H1 (cell line): ENCODE measurements around the gene HDLBP. TPM values are rescaled to one million over a fixed set of nuclear protein-coding genes. Genes with fewer than 3 reads are reported as not detected.
A peak's percentile ranks its signal among the peaks of the same experiment; 100 is the strongest.

Experiments used
- CTCF ChIA-PET: fragments of 300-600 bp; sonication (Branson Sonifier 250); formaldehyde crosslinking; loops from one replicate; lab custom pipeline; 2021; ENCODE audit not compliant: partially characterized antibody; lab: Charles Lee
- POLR2A ChIA-PET: fragments of 300-600 bp; sonication (Branson Sonifier 250); formaldehyde crosslinking; loops from one replicate; lab custom pipeline; 2021; ENCODE audit warnings: inconsistent platforms; ENCODE audit not compliant: partially characterized antibody; lab: Charles Lee
- DNase-seq, 2 experiments: peaks; one replicate each; pipeline versions ENCODE4 v3.0.0 to v3.0.0-alpha.2; 2010 to 2022; ENCODE audit warnings: low spot score in 2 of 2, low read depth in 1 of 2, mixed read lengths in 1 of 2
- FAIRE-seq: peaks from 2 replicates; lab custom pipeline; 2011; peaks lifted over from hg19 to GRCh38; lab: Jason Lieb, UNC
- H2AFZ ChIP-seq: 2 replicates; pipeline ENCODE4 v1.8.1; 2012; ENCODE audit warnings: low read length, inconsistent platforms
- H2AK5ac ChIP-seq: 2 replicates; pipeline ENCODE4 v1.6.1; 2013; ENCODE audit warnings: low read depth, low read length
- H2BK120ac ChIP-seq: replicated peaks from 2 replicates; pipeline ENCODE3; 2013; ENCODE audit warnings: low read depth, low read length, inconsistent platforms
- H2BK12ac ChIP-seq: 2 replicates; pipeline ENCODE4 v1.6.1; 2013; ENCODE audit warnings: low read depth, low read length
- H2BK15ac ChIP-seq: 2 replicates; pipeline ENCODE4 v1.6.1; 2013; ENCODE audit warnings: low read length
- H2BK20ac ChIP-seq: 2 replicates; pipeline ENCODE4 v1.6.1; 2013; ENCODE audit warnings: low read length
- H2BK5ac ChIP-seq: 2 replicates; pipeline ENCODE4 v1.6.1; 2013; ENCODE audit warnings: low read depth, low read length
- H3K14ac ChIP-seq: 2 replicates; pipeline ENCODE4 v1.6.1; 2013; ENCODE audit warnings: inconsistent platforms; ENCODE audit not compliant: insufficient read length
- H3K18ac ChIP-seq: 2 replicates; pipeline ENCODE4 v1.6.1; 2013; ENCODE audit warnings: low read length; ENCODE audit errors: extremely low read depth
- H3K23ac ChIP-seq: 2 replicates; pipeline ENCODE4 v1.6.1; 2013; ENCODE audit warnings: inconsistent platforms; ENCODE audit not compliant: insufficient read length
- H3K23me2 ChIP-seq: 2 replicates; pipeline ENCODE4 v1.6.1; 2013; ENCODE audit warnings: low read depth, low read length
- H3K27ac ChIP-seq: 2 replicates; pipeline ENCODE4 v1.6.1; 2011; ENCODE audit warnings: low read depth, low read length, inconsistent platforms
- H3K27me3 ChIP-seq, 4 experiments: replicated peaks in 1 of 4; 1 replicate in 1 of 4; 2 replicates in 3 of 4; pipeline versions ENCODE4 v1.6.1 to v1.8.1; 2011 to 2013; ENCODE audit warnings: low read length in 3 of 4, mild to moderate bottlenecking in 3 of 4, inconsistent platforms in 2 of 4, mixed read lengths in 2 of 4, moderate library complexity in 1 of 4; ENCODE audit not compliant: control insufficient read depth in 3 of 4, insufficient read depth in 3 of 4; ENCODE audit errors: extremely low read depth in 1 of 4
- H3K36me3 ChIP-seq, 4 experiments: 2 replicates each; pipeline versions ENCODE4 v1.6.1 to v1.8.1; 2011 to 2013; ENCODE audit warnings: mild to moderate bottlenecking in 4 of 4, low read length in 3 of 4, moderate library complexity in 2 of 4, control low read depth in 1 of 4, inconsistent platforms in 1 of 4; ENCODE audit not compliant: insufficient read depth in 4 of 4, control insufficient read depth in 2 of 4
- H3K4ac ChIP-seq: replicated peaks from 2 replicates; pipeline ENCODE3; 2013; ENCODE audit warnings: low read length, low read depth, mixed read lengths, inconsistent platforms; ENCODE audit not compliant: insufficient read length
- H3K4me1 ChIP-seq, 4 experiments: replicated peaks in 1 of 4; 1 replicate in 1 of 4; 2 replicates in 3 of 4; pipeline versions ENCODE4 v1.6.1 to v1.8.1; 2011 to 2013; ENCODE audit warnings: low read length in 3 of 4, inconsistent platforms in 2 of 4, mixed read lengths in 1 of 4; ENCODE audit not compliant: insufficient read depth in 4 of 4, control insufficient read depth in 3 of 4
- H3K4me2 ChIP-seq, 2 experiments: 2 replicates each; pipeline versions ENCODE4 v1.6.1 to v1.8.1; 2011 to 2013; ENCODE audit warnings: low read depth in 2 of 2, low read length in 2 of 2, control low read depth in 1 of 2, inconsistent platforms in 1 of 2, mild to moderate bottlenecking in 1 of 2; ENCODE audit not compliant: insufficient read depth in 1 of 2
- H3K4me3 ChIP-seq, 4 experiments: fragments of 200-600, 300-600 bp in 1 of 4; sonication (generic), shearing (Covaris generic), sonication (Bioruptor Twin) in 1 of 4; 2 replicates each; pipeline versions ENCODE4 v1.5.1 to v1.8.1; 2011 to 2016; ENCODE audit warnings: low read length in 4 of 4, low read depth in 3 of 4, control low read depth in 2 of 4, inconsistent platforms in 2 of 4, mild to moderate bottlenecking in 2 of 4, mixed read lengths in 1 of 4, moderate library complexity in 1 of 4; ENCODE audit not compliant: insufficient read depth in 2 of 4; ENCODE audit errors: extremely low read depth in 1 of 4
- H3K56ac ChIP-seq: replicated peaks from 2 replicates; pipeline ENCODE3; 2013; ENCODE audit warnings: low read depth, mild to moderate bottlenecking, mixed read lengths, low read length, inconsistent platforms; ENCODE audit not compliant: insufficient read length
- H3K79me1 ChIP-seq: 2 replicates; pipeline ENCODE4 v1.6.1; 2013; ENCODE audit warnings: low read depth, low read length, control low read depth
- H3K79me2 ChIP-seq, 2 experiments: 2 replicates each; pipeline versions ENCODE4 v1.6.1 to v1.8.1; 2012 to 2013; ENCODE audit warnings: low read length in 2 of 2, mild to moderate bottlenecking in 2 of 2, inconsistent platforms in 1 of 2; ENCODE audit not compliant: insufficient read depth in 2 of 2, control insufficient read depth in 1 of 2
- H3K9ac ChIP-seq, 4 experiments: replicated peaks in 1 of 4; 1 replicate in 1 of 4; 2 replicates in 3 of 4; pipeline versions ENCODE4 v1.6.1 to v1.8.1; 2011 to 2013; ENCODE audit warnings: low read depth in 3 of 4, low read length in 3 of 4, control low read depth in 2 of 4, mild to moderate bottlenecking in 2 of 4, moderate library complexity in 2 of 4, inconsistent platforms in 1 of 4; ENCODE audit errors: extremely low read depth in 1 of 4
- H3K9me3 ChIP-seq, 2 experiments: 2 replicates each; pipeline versions ENCODE4 v1.6.1 to v1.8.1; 2012 to 2013; ENCODE audit warnings: mild to moderate bottlenecking in 2 of 2, moderate library complexity in 2 of 2, control low read depth in 1 of 2, inconsistent platforms in 1 of 2, low read depth in 1 of 2, low read length in 1 of 2, mixed read lengths in 1 of 2; ENCODE audit not compliant: insufficient read depth in 2 of 2
- H4K20me1 ChIP-seq, 2 experiments: replicated peaks in 1 of 2; 2 replicates each; pipeline versions ENCODE3 to v1.8.1; 2011 to 2013; ENCODE audit warnings: inconsistent platforms in 2 of 2, low read length in 2 of 2, mild to moderate bottlenecking in 1 of 2; ENCODE audit not compliant: insufficient read depth in 2 of 2, control insufficient read depth in 1 of 2
- H4K5ac ChIP-seq: 2 replicates; pipeline ENCODE4 v1.6.1; 2013; ENCODE audit warnings: low read length, low read depth, mixed read lengths, inconsistent platforms; ENCODE audit not compliant: insufficient read length
- H4K8ac ChIP-seq: 2 replicates; pipeline ENCODE4 v1.8.0; 2013; ENCODE audit warnings: mild to moderate bottlenecking, moderate library complexity, low read length, inconsistent platforms; ENCODE audit not compliant: insufficient read depth; ENCODE audit errors: extremely low read depth
- H4K91ac ChIP-seq: replicated peaks from 2 replicates; pipeline ENCODE3; 2013; ENCODE audit warnings: low read length, mixed read lengths, inconsistent platforms; ENCODE audit not compliant: insufficient read length
- CEBPB ChIP-seq: IDR thresholded peaks from 2 replicates; pipeline ENCODE4 v1.6.1; 2012; ENCODE audit warnings: low read depth, low read length
- CHD2 ChIP-seq: IDR thresholded peaks from 2 replicates; pipeline ENCODE4 v1.6.1; 2012; ENCODE audit warnings: low read length, improper control_type of control experiment
- CTCF ChIP-seq, 3 experiments: IDR thresholded peaks; 1 replicate in 2 of 3; 2 replicates in 1 of 3; pipeline versions ENCODE4 v1.5.1 to v1.6.1; 2011; ENCODE audit warnings: low read length in 3 of 3, mild to moderate bottlenecking in 3 of 3, inconsistent platforms in 2 of 3, low read depth in 1 of 3, moderate library complexity in 1 of 3; ENCODE audit not compliant: insufficient read depth in 1 of 3; ENCODE audit errors: control extremely low read depth in 1 of 3
- EP300 ChIP-seq, 2 experiments: IDR thresholded peaks; 1 replicate in 1 of 2; 2 replicates in 1 of 2; pipeline ENCODE4 v1.6.1; 2011 to 2012; ENCODE audit warnings: low read depth in 2 of 2, low read length in 2 of 2, mild to moderate bottlenecking in 2 of 2, borderline replicate concordance in 1 of 2, inconsistent platforms in 1 of 2, moderate library complexity in 1 of 2
- JUND ChIP-seq: IDR thresholded peaks from 2 replicates; pipeline ENCODE4 v1.6.1; 2011; ENCODE audit warnings: mild to moderate bottlenecking, improper control_type of control experiment, low read length
- MAX ChIP-seq: IDR thresholded peaks from 2 replicates; pipeline ENCODE4 v1.6.1; 2012; ENCODE audit warnings: inconsistent platforms
- NANOG ChIP-seq: IDR thresholded peaks from 2 replicates; pipeline ENCODE4 v1.6.1; 2011; ENCODE audit warnings: low read length, low read depth, mild to moderate bottlenecking, inconsistent platforms; ENCODE audit not compliant: insufficient read depth, poor library complexity, severe bottlenecking
- POU5F1 ChIP-seq: IDR thresholded peaks from 2 replicates; pipeline ENCODE4 v1.6.1; 2011; ENCODE audit warnings: low read depth, mild to moderate bottlenecking, low read length, moderate library complexity
- RFX5 ChIP-seq: IDR thresholded peaks from 2 replicates; pipeline ENCODE4 v1.6.1; 2011; ENCODE audit warnings: low read depth, low read length, improper control_type of control experiment, borderline replicate concordance
- SP1 ChIP-seq: IDR thresholded peaks from 2 replicates; pipeline ENCODE4 v1.6.1; 2011; ENCODE audit warnings: low read depth, low read length
- ZNF274 ChIP-seq: IDR thresholded peaks from 2 replicates; pipeline ENCODE4 v1.7.0; 2012; ENCODE audit warnings: low read length, borderline replicate concordance; ENCODE audit errors: extremely low read depth
- WGBS, 2 experiments: shearing (Covaris generic) in 1 of 2; methylation state at CpG; one replicate each; pipeline versions ENCODE4 v1.1.6 to v1.1.7; 2013 to 2015; ENCODE audit warnings: low lambda C conversion rate in 2 of 2, mixed read lengths in 2 of 2, inconsistent platforms in 1 of 2, low coverage in 1 of 2, missing lambda C conversion rate in 1 of 2; ENCODE audit not compliant: insufficient replicate concordance in 2 of 2, insufficient coverage in 1 of 2, insufficient read length in 1 of 2; ENCODE audit errors: extremely low coverage in 1 of 2, missing lambda C conversion rate in 1 of 2; 5-methylcytosine and 5-hydroxymethylcytosine counted together
- polyA plus RNA-seq, 7 experiments: library from polyadenylated mRNA; depleted of rRNA in 3 of 7; stranded (reverse) in 5 of 7; unstranded in 2 of 7; fragments of >200 nt in 5 of 7; fragments of 200-250 nt in 2 of 7; gene quantifications; 1 replicate in 5 of 7; 2 replicates in 1 of 7; 4 replicates in 1 of 7; pipeline versions ENCODE4 v1.2.1 to v1.2.3, GENCODE V29; 2011 to 2013; ENCODE audit warnings: missing spikeins in 2 of 7, mixed read lengths in 2 of 7
- total RNA-seq: library from RNA; stranded (reverse); fragmentation: NEBNext Ultra II Directional; extraction: Animal tissue kit (Norgen Biotek cat#: 25700); gene quantifications from 2 replicates; pipeline ENCODE4 v1.2.1, GENCODE V29; 2021

HDLBP gene
- total and polyA plus RNA-seq, 2 of the 8 experiments (the other 6 are each of a cell fraction or from before 2014, with no cell fraction given): 185 to 360 TPM

DNA sequence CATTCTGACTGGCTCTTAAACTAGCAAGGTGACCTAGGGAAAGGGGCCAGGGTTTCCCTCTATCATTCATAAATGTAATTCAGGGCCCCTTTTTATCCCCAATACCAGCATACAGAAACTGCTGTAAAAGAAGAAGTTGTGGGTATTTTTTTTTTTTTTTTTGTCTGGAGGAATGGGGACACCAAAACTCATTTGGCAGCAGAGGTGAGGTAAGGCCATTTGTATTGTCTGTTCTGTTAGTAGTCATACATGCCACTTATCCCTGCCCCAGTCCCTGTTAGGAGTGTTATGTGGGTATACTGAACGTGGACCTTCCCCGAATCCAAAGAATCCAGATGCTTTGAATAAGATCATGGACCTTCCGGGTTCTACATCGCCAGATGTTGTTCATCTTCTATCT, 1.9 kb upstream of the HDLBP start:
- peak overlapping the region in 3 of 4 experiments; percentile 86 to 96 (median 94); a peak in 3 of 7 replicates for H3K9ac ChIP-seq
- H4K20me1 ChIP-seq: peaks cover 14 to 17% of the 10 kb centered on the region in 2 experiments
- TF ChIP-seq JUND (no peak), CEBPB (no peak), MAX (no peak), NANOG (no peak), CHD2 (no peak), EP300 (IDR thresholded peaks at IDR 0.05; ENCODE audit: borderline replicate concordance in 1 of 2, low read depth in 2 of 2, low read length in 2 of 2) (no peak), POU5F1 (no peak), RFX5 (no peak), CTCF (IDR thresholded peaks at IDR 0.05; ENCODE audit: control extremely low read depth in 1 of 3, insufficient read depth in 1 of 3, low read depth in 1 of 3, low read length in 3 of 3) (no peak), SP1 (no peak), ZNF274 (no peak)

More for the DNA sequence above, 1.9 kb upstream of the HDLBP start:
- H3K36me3 ChIP-seq: peaks cover 0 to 7% (median 0%) of the 10 kb centered on the region in 4 experiments; a peak in 1 of 8 replicates
- H2BK20ac ChIP-seq: no peak overlapping the region
- FAIRE-seq (no peak), DNase-seq (no peak)
- no peaks in the 10 kb centered on the region for H3K9me3 ChIP-seq
- peak overlapping the region; percentile 72 to 100 (median 97); a peak in 5 of 8 replicates for H3K4me3 ChIP-seq
- no peak overlapping the region for H3K56ac ChIP-seq
- peaks cover 10% of the 10 kb centered on the region for H3K23me2 ChIP-seq
- H3K79me1 ChIP-seq: peaks cover 3% of the 10 kb centered on the region; the same call in 1 of the 2 replicates
- H3K27ac ChIP-seq: no peak overlapping the region
- H3K27me3 ChIP-seq: no peaks in the 10 kb centered on the region
- no peak overlapping the region for H3K4ac ChIP-seq
- H2AK5ac ChIP-seq: no peak overlapping the region
- WGBS, 2 experiments: 81% methylated on average over 4 of the region's 4 CpGs; no CpG with 5 or more reads in 1 of the 2 experiments
- H2AFZ ChIP-seq: no peak overlapping the region
- H3K4me1 ChIP-seq: peaks cover 0 to 9% (median 2%) of the 10 kb centered on the region in 4 experiments; a peak in 3 of 7 replicates
- no peak overlapping the region for H4K8ac ChIP-seq
- H3K18ac ChIP-seq: no peak overlapping the region
- H3K14ac ChIP-seq: no peak overlapping the region
- H2BK5ac ChIP-seq: no peak overlapping the region
- no peak overlapping the region for H2BK15ac ChIP-seq
- peak overlapping the region; percentile 84 to 90 for H3K4me2 ChIP-seq
- H3K79me2 ChIP-seq: peaks cover 72 to 90% of the 10 kb centered on the region in 2 experiments
- no peak overlapping the region for H4K5ac ChIP-seq
- ChIA-PET POLR2A (interaction anchor here (0.6 to 1.8 kb wide), 3 partner anchors 10 to 125 kb away, joined by 3 to 12 read pairs (median 5); no protein-coding TSS in a partner anchor), CTCF (no interaction called here)
- no peak overlapping the region for H2BK120ac ChIP-seq
- no peak overlapping the region for H3K23ac ChIP-seq
- H4K91ac ChIP-seq: no peak overlapping the region
- H2BK12ac ChIP-seq: no peak overlapping the region
